Measurements from ENCODE around the gene PTP4A2.
A peak's percentile ranks its signal among the peaks of the same experiment; 100 is the strongest.

Gene PTP4A2

DNA sequence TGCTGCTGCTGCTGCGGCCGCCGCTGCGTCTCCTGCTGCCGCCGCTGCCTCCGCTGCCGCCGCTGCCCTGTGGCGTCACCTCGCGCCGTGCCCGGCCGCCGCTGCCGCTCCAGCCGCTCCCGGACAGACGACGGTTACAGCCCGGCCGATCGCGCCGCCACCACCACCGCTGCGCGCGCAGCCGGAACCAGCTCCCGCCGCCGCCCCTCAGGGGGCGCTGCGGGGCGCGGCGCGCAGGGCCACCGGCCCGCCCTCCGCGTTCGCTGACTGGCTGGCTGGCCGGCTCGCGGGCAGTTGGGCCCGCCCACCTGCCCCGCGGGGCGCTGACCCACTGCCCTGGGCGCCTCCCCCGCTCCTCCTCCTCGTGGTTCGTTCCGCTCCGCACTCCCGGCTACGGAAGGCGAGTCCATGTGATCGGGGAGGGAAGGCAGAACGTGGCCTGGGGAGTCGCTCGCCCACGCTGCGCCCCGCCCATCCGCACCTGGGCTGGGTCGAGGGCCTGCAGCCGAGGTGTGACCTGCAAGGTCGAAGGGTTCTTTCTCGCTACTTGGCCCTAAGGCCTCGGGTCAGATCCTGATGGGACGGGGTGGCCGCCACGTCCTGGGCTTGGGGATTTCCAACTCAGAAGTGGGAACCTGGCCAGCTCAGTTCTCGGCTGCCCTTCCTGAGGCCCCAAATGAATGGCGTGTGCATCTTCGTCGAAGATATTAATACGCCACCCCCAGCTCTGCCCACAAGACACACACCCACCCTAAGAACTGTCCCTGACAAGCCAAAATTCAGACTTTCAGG lies at the start of gene PTP4A2:
TSS of gene PTP4A2 (minus strand) at position 185 of the 792 bp plus-strand sequence. CDS start 19,303 bp downstream, outside the sequence.
- peak within 1 kb of the TSS; percentile 90 for H3K4me3 ChIP-seq (ENCODE audit: control insufficient read depth, low read depth, low read length)
- TF ChIP-seq, protein P1, sequence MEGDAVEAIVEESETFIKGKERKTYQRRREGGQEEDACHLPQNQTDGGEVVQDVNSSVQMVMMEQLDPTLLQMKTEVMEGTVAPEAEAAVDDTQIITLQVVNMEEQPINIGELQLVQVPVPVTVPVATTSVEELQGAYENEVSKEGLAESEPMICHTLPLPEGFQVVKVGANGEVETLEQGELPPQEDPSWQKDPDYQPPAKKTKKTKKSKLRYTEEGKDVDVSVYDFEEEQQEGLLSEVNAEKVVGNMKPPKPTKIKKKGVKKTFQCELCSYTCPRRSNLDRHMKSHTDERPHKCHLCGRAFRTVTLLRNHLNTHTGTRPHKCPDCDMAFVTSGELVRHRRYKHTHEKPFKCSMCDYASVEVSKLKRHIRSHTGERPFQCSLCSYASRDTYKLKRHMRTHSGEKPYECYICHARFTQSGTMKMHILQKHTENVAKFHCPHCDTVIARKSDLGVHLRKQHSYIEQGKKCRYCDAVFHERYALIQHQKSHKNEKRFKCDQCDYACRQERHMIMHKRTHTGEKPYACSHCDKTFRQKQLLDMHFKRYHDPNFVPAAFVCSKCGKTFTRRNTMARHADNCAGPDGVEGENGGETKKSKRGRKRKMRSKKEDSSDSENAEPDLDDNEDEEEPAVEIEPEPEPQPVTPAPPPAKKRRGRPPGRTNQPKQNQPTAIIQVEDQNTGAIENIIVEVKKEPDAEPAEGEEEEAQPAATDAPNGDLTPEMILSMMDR (IDR thresholded peaks at IDR 0.05; ENCODE audit: control insufficient read depth, insufficient read depth, low read depth, low read length, missing control alignments): no peak
- peak; percentile 68 for DNase-seq (ENCODE audit: low read depth)

DNA sequence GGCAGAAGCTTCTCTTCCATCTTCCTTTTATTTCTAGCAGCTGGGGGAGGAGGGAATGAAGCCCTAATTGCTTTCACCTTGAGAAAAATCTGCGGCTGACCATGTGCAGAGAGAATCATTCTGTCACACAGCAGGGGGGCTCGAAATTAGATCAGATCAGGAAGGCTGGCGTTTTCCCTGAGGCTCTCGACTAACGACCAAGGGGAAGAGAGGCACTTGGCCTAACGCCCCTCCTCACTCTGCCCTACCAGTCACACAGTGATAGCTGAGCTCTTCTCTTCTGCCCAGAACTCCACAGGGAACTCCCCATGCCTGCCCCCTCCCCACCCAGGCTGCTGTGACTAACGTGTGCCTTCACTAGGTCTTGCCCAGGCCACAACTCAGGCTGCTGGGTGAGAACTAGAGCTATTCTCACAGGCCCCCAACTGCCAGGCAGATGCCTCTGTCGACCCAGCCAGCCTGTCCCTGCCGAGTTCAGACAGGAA lies 49.0 kb upstream of the PTP4A2 start:
- TF ChIP-seq, protein P1 (IDR thresholded peaks at IDR 0.05; ENCODE audit: control insufficient read depth, insufficient read depth, low read depth, low read length, missing control alignments): no peak
- H3K4me3 ChIP-seq (ENCODE audit: control insufficient read depth, low read depth, low read length): no peak overlapping the region
- DNase-seq (ENCODE audit: low read depth): no peak

DNA sequence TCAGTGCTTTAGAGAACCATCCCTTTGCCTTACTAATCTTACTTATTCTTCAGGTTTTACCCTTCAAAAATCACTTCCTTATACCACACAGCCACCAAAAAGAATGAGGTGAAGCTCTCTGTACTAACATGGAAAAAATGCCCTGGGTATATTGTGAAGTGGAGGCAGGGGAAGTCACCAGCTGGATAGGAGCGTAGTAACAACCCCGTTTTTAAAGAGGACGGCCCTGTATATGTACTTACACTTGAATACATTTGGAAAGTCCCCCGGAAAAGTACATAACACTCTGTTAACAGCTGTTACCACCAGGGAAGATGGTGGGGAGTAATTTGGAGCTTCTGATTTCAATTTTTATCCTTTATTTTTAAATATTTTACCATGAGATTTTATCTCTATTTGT lies 47.3 kb upstream of the PTP4A2 start:
- TF ChIP-seq, protein P1 (IDR thresholded peaks at IDR 0.05; ENCODE audit: control insufficient read depth, insufficient read depth, low read depth, low read length, missing control alignments): no peak
- no peak overlapping the region for H3K4me3 ChIP-seq (ENCODE audit: control insufficient read depth, low read depth, low read length)
- no peak for DNase-seq (ENCODE audit: low read depth)

DNA sequence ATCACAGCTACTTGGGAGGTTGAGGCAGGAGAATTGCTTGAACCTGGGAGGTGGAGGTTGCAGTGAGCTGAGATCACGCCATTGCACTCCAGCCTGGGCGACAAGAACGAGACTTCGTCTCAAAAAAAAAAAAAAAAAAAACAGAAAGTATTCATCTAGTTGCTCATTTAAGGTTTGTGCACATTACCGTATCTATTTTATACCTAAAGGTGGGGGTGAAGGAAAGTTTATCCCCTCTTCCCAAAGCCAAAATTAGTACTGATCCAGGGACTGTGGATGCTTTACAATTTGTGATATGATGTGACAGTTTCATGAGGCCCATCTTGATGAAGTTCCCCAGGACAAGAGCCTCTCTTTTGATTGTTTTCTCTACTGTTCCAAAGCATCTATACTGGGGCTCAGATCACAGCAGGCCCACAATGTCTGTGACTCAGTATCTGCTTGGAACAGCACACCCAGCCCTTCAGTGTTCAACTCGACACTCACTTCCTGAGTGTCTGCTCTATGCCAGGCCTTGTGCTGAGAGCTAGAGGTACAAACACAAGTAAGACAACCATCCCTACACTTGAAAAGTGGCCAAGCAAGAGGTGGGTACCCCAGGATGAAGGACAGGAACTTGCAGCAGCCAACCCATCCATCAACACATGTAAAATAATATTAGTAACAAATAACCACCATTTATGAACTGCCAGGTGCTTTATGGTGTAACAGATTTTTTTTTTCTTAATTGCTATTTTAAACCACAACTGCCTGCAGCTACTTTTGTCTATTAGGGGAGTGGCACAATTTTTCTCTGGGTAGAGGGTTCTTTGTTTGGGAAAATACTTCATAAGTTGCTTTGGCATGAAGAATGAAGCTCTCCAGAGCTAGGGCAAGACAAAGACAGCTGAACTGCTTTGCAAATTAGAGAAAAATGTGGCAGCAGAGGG lies 46.5 kb upstream of the PTP4A2 start:
- H3K4me3 ChIP-seq (ENCODE audit: control insufficient read depth, low read depth, low read length): no peak overlapping the region
- no peak for DNase-seq (ENCODE audit: low read depth)
- TF ChIP-seq, protein P1 (IDR thresholded peaks at IDR 0.05; ENCODE audit: control insufficient read depth, insufficient read depth, low read depth, low read length, missing control alignments): no peak

DNA sequence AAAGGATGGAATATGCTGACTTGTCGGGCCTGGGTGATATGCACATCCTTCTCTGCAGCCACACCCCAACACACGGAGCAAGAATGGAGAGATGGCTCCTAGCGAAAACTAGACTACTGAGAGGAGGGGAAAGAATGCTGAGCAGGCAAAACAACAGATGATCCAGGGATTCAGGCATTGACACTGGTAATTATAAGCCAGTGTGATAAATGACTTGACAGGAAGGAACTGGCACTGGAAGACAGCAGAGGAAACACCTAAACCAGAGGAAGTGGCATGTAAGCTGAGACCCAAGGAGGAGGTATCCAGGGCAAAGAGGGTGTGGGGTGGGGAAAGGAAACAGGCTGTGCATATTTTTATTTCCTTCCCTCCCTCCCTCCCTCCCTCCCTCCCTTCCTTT lies 43.8 kb upstream of the PTP4A2 start:
- no peak for DNase-seq (ENCODE audit: low read depth)
- H3K4me3 ChIP-seq (ENCODE audit: control insufficient read depth, low read depth, low read length): no peak overlapping the region
- TF ChIP-seq, protein P1 (IDR thresholded peaks at IDR 0.05; ENCODE audit: control insufficient read depth, insufficient read depth, low read depth, low read length, missing control alignments): no peak

DNA sequence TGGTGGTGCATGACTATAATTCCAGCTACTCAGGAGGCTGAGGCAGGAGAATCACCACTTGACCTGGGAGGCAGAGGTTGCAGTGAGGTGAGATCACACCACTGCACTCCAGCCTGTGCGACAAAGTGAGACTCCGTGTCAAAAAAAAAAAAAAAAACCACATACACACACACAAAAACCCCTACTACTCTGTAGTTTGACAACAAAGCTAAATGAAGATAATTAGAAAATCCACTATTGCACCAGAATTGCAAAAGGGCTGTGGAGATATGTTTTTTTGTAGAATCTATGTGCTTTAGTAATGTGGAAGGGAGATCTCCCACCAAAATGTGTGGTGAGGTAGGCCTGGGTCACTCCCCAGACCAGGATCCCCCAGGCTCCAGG lies 43.3 kb upstream of the PTP4A2 start:
- TF ChIP-seq, protein P1 (IDR thresholded peaks at IDR 0.05; ENCODE audit: control insufficient read depth, insufficient read depth, low read depth, low read length, missing control alignments): no peak
- no peak for DNase-seq (ENCODE audit: low read depth)
- no peak overlapping the region for H3K4me3 ChIP-seq (ENCODE audit: control insufficient read depth, low read depth, low read length)

Data from AG09309 (cell line).